Epithelial cell of esophagus (primary cell): ENCODE measurements around the gene CEP89.
A peak's percentile ranks its signal among the peaks of the same experiment; 100 is the strongest.
"Not testable (repeated sequence)": the region's sequence is repeated elsewhere in the genome, so short reads cannot be mapped to it uniquely, and the experiment has no call there.

Experiments
- DNase-seq: peaks from one replicate; pipeline ENCODE4 v3.0.0; 2010; ENCODE audit warnings: low read depth
- H3K4me3 ChIP-seq: 2 replicates; pipeline ENCODE4 v1.5.1; 2011; ENCODE audit warnings: mild to moderate bottlenecking, low read length, control low read depth
- TF ChIP-seq, protein P1 (sequence below): IDR thresholded peaks from 2 replicates; pipeline ENCODE4 v1.5.1; 2011; ENCODE audit warnings: low read depth, mild to moderate bottlenecking, low read length, control low read depth, inconsistent platforms; ENCODE audit not compliant: insufficient read depth; ENCODE audit errors: missing control alignments

CEP89 gene

DNA sequence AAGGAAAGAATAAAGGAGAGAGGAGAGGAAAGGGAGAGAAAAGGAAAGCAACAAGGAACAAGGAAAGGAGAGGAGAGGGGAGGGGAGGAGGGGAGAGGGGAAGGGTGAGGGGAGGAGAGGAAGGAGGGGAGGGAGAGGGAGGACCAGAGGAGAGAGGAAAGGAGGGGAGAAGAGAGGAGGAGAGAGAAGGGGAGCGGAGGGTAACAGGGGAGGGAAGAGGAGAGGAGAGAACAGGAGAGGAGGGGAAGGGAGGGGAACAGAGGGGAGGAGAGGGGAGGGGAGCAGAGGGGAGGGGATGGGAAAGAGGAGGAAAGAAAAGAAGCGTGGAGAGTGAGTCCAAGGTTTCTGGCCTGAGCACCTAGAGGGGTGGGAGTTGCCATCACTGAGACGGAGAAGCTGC is 27.0 kb upstream of the CEP89 start:
- H3K4me3 ChIP-seq, result no peak overlapping the region
- DNase-seq, result no peak
- TF ChIP-seq, protein P1, sequence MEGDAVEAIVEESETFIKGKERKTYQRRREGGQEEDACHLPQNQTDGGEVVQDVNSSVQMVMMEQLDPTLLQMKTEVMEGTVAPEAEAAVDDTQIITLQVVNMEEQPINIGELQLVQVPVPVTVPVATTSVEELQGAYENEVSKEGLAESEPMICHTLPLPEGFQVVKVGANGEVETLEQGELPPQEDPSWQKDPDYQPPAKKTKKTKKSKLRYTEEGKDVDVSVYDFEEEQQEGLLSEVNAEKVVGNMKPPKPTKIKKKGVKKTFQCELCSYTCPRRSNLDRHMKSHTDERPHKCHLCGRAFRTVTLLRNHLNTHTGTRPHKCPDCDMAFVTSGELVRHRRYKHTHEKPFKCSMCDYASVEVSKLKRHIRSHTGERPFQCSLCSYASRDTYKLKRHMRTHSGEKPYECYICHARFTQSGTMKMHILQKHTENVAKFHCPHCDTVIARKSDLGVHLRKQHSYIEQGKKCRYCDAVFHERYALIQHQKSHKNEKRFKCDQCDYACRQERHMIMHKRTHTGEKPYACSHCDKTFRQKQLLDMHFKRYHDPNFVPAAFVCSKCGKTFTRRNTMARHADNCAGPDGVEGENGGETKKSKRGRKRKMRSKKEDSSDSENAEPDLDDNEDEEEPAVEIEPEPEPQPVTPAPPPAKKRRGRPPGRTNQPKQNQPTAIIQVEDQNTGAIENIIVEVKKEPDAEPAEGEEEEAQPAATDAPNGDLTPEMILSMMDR, result no peak

DNA sequence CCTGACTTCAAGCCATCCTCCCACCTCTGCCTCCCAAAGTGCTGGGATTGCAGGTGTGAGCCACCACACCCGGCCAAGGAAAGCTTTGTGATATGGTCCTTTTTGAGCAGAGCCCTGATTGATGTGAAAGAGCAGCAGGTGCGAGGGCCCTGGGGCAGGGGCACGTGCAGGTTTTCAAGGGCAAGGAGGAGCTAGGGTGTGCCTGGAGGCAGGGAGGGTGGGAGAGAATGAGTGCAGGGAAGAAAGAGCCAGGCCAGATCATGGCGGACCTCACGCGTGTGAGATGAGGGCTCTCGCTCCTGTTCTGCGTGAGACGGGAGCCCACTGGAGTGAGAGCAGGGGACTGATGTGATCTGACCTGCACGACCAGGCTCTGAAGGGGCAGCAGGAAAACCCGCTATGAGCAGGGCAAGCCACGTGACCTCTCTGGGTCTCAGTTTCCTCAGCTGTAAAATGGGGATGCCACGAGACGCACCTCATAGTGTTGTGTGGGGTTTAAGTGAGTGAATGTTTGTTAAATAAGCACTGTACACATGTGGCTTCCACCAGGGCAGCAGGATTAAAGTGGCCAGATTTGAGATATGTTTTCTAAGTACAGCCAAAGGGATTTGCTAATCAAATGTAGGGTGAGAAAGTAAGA is 26.1 kb upstream of the CEP89 start:
- no peak overlapping the region for H3K4me3 ChIP-seq
- no peak for DNase-seq
- TF ChIP-seq, protein P1, result no peak

DNA sequence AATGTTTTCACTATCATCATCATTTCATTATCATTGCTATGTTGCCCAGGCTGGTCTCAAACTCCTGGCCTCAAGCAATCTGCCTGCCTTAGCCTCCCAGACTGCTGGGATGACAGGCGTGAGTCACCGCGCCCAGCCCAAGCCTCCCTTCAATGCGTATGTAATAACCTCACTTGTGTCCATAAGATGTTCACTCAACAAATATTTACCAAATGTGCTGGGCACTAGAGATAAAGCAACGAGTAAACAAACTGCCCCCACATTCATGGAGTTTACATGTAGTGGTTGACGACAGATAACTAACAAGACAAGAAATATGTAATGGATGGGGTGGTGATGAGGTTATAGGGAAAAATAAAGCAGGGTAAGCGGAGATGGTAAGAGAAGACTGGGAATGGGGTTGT is 25.3 kb upstream of the CEP89 start:
- peak; percentile 51 for DNase-seq
- H3K4me3 ChIP-seq, result not testable (repeated sequence)

DNA sequence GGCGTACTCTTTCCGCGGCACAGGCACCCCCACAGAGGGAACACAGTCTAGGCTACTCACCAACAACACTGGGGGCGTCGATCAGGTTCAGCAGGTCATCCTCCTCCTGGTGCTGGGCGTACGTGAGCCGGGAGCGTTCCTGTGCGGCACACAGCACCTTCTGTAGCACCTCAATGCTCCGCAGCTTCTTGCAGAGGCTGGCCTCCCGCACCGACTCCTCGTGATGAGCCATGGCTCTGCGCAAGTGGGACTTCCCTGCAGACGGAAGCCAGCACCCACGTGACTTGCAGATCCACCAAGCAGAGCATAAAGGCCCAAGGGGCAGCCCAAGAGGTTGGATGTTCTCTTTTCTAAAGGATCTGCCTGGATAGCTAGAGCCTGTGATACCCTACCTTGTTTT is 24.2 kb upstream of the CEP89 start:
- DNase-seq, H3K4me3 ChIP-seq: not testable (repeated sequence)

DNA sequence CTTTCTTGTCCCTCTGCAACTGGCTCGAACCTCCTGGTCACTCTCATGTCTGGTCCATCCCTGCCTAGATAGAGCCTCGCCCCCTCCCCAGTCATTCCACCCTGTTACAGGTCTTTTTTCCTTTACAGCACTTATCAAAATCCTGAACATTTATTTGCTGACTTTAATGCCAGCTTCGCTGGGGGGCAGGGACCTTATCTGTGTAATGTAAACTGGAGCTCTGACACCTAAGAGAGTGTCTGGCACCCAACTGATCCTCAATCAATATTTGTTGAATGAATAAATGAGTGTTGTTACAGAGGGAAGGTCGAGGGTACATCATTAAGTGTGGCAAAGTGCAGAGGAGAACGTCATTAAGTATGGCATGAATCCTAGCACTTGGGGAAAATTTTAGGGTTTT is 17.0 kb upstream of the CEP89 start:
- TF ChIP-seq, protein P1, result no peak
- DNase-seq, result no peak
- no peak overlapping the region for H3K4me3 ChIP-seq

DNA sequence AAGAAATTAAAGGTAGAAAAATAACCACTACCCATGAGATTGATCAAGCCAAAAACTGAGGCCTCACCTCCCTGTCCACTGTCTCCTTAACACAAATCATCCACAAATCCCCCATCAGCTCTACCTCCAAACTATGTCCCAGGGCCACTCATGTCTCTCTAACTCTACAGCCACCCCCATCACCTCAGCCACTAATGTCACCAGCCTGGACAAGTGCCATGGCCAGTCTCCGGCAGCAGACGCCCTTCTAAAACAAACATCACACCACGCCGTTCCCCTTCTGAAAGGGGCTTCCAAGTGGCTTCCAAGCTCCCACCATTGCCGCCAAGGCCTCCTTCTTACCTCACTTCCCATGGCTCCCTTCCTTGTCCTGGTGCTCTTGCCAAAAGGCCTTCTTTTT is 16.5 kb upstream of the CEP89 start:
- not testable (repeated sequence) for DNase-seq, H3K4me3 ChIP-seq

DNA sequence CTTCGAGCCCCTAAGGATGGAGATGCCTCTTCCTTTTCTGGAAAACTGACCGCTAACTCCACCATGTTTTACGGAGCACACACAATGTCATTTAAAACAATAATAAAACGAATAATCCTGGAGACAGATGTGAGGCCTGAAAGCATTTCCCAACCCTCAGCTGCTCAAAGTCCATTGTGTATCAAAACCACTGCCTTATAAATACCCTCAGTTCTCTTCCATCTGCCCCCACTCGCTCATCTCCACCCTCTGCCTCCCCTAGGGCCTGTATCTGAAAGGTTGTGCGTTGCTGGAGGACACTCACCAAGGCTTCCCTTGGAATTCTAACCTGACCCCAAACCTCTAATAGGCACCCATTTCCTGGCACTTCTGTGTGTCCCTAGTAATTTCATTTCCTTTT is 10.7 kb upstream of the CEP89 start:
- not testable (repeated sequence) for H3K4me3 ChIP-seq, DNase-seq

DNA sequence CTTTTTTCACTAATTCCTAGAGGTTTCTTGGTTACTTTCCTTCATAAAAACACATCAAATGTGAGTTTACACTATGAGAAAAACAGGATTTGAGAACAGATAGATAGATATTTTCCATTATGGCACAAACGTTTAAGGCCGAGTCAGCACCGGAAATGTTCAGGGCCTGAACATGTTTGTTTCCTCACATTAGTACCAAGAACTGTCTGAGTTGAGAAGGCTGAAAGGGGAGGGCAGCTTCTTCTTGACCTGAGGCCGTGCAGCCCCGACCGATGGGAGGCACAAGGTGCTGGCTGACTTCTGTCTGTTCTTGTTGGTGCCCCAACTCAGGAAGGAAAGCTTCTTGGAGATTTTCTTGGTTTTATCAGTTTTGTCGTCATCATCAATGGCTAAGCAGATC is 8.0 kb upstream of the CEP89 start:
- not testable (repeated sequence) for H3K4me3 ChIP-seq, DNase-seq

DNA sequence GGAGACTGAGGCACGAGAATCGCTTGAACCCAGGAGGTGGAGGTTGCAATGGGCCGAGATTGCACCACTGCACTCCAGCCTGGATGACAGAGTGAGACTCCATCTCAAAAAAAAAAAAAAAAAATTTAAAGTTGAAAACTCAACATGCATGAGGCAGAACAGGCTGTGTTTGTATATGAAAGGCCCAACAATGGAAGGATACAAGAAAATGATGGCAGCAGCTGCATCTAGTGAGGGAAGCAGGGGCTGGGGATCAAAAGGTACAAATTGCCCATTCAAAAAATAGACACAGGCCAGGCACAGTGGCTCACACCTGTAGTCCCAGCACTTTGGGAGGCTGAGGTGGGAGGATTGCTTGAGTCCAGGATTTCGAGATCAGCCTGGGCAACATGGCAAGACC is 6.1 kb upstream of the CEP89 start:
- not testable (repeated sequence) for H3K4me3 ChIP-seq, DNase-seq

DNA sequence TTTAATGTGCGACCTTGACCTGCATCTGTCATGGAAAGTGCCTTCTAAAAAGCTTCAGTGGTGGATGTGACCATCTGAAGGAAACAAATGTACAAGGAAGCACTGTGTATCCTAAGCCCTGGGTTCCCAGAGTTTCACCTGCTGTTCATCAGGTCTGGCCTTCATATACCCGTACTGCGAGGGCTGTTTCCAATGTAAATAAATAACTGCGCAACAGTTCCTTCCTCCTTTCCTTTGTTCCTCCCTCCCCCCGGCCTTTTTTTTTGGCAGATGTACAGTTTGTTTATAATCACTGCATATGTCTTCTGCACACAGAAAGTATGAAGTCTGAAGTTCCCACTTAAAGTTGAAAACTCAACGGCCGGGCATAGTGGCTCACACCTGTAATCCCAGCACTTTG is 5.5 kb upstream of the CEP89 start:
- no peak for DNase-seq
- H3K4me3 ChIP-seq, result no peak overlapping the region
- TF ChIP-seq, protein P1, result no peak
